ENCODE measurements around the gene EGFL7.

The EGFL7 gene

DNA sequence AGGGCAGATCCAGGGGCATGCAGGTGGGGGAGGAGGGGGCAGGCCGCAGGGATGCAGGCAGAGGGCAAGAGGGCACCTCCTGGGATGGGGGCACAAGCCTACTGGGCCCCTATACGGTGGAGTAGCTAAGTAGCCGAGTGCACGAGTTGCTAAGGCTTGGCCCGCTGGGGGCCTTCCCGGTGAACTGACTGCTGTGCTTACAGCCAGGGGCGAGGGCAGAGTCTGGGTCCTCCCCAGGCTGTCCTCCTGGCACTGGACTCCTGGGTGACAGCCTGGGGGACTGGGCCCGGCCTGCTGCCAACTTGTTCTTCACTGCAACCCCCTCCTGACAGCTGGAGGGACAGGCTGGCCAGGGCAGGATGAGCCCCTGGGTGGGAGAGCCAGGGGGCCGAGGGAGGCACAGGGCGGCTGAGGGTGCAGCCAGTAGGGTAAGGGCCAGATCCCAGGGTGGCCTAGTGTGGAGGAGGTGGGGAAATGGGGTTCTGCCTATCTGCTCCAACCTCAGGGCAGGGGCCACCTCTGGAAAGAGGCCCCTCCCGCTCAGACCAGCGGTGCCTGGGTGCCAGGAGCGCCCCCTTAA is 1.7 kb upstream of the EGFL7 start:
- no peak for DNase-seq (ENCODE audit: low spot score)

DNA sequence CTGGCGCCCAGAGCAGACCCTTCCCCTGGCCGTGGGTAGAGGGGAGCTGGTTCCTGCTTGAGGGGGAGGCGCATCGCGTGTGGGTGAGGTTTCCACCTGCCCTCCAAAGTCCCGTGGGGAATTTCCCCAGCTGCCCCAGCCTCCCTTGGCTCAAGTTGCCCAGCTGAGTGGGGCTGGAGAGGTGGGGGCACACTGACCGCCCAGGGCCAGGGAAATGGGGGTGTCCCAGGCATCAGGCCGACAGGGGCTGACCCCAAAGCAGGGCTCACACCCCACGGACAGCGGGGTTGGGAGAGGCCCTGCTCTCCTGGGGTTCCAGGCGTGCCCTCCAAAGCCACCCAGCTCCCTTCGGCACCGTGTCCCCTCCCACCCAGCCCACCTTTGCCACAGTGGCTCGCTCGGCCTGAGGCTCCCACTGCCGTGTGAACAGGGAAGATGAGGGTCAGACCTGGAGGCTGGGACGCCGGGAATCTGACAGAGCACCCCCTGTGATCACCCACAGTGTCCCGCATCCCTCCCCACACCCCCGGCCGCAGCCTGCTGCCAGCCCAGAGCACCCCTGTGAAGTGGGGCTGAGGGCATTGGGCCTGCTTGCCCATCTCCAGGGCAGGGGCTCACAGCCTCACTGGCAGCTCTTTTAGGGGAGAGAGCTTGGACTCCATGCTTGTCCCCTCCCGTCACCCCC is 933 bp upstream of the EGFL7 start:
- no peak for DNase-seq (ENCODE audit: low spot score)

DNA sequence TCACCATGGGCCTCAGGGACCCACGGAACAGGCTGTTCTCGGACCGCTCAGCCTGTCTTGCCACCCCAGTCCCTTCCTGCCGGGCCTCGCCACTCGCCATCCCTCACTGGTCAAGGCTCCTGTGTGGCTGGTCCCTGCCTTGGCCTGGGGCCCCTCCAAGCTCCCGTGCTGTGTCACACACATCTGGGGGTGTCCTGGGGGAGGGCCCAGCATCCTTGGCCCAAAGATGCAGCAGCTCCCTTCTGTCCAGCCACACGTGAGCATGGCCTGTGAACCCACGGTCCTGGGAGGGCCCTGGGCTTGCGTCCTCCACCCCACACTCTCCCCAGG is 425 bp upstream of the EGFL7 start:
- no peak for DNase-seq (ENCODE audit: low spot score)

DNA sequence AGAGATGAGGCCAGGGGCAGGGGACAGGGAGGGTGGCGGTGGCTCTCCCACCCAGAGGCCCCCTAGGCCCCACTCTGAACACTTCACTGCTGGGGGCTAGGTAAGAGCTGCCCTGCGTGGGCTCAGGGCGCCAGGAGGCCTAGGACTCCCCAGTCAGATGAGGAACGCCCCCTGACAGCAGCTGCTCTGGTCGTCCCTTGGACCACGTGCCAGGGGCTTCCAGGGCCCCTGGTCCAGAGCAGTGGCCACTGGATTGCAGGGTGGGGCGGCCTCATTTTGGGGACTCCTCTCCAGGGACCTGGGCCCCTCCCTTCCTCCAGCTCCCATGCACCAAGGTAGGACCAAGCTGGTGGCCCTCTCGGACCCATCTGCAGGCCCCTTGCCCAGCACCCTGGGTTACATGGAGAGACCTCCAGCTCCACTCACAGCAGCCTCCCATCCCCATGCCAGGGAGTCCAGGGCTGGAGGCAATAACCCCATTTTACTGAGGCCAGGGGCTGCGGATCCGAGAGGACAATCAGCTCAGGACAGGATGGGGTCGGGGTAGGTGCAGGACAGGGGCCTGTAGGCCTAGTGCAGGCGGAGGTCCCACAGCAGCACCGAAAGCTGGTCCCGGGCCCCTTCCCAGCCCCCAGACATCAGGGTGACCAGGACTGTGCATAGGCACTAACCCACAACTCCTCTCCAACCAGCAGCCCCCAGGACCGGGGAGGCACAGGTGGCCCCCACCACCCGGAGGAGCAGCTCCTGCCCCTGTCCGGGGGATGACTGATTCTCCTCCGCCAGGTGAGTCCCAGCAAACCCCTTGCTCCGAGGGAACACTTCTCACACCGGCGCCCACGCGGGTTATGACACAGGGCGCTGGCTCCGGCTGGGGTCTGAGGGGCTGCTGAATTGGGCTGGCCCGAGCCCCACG is 1.5 kb downstream of the EGFL7 start:
- no peak for DNase-seq (ENCODE audit: low spot score)

DNA sequence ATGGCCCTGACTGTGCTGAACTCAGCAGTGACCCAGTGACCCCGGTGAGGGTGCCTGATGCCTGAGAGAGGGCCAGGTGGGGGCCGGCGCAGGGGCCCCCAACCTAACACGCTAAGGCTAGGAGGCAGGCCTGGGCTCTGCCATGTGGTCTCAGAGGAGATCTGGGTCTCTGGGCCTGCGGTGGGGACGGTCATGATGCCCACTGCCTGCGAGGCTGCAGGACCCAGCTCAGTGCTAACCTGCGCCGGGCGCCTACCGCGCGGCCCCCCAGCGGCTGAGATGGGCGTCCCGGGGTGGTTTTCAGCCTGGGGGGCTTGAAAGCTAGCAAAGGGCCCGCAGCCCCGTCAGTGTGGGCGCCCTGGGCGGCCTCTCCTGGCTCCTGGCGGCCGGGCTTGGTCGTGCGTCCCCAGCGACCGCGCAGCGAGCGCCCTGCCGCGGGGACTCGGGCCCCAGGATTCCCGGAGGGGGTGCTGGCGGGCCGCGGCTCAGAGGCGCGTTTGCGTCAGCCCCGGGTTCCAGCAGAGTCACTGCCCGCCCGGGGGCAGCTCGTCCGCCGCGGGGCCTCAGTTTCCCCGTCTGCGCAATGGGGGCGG is 2.5 kb downstream of the EGFL7 start:
- no peak for DNase-seq (ENCODE audit: low spot score)

DNA sequence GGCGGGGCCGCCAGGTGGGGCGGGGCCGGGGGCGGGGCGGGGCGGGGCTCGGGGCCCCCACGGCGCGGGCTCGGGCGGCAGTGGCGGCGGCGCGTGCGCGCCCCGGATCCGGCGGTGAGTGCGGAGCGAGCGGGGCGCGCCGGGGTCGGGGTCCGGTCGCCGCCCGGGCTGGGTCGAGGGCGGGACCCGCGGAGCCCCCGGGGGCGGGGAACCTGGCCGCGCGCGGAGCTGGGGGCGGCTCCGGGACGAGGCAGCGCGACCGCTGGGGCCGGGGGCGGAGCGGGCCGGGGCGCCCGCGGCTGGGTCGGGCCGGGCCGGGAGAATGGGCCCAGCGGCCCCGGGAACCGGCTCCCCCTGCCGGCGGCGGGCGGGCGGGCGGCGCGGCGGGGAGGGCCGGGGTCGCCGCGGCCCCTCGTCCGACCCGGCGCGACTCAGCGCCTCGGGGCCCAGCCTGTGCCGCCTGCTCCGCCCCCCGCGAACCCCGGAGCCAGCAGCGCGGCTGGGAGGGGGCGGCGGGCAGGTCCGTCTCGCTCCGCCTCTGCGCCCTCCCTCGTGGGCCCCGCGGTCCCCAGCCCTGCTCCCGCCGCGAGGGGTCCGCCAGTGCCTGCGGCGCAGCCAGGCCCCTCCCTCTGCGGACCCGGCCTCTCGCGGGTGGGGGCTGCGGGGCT is 3.1 kb downstream of the EGFL7 start:
- no peak for DNase-seq (ENCODE audit: low spot score)

DNA sequence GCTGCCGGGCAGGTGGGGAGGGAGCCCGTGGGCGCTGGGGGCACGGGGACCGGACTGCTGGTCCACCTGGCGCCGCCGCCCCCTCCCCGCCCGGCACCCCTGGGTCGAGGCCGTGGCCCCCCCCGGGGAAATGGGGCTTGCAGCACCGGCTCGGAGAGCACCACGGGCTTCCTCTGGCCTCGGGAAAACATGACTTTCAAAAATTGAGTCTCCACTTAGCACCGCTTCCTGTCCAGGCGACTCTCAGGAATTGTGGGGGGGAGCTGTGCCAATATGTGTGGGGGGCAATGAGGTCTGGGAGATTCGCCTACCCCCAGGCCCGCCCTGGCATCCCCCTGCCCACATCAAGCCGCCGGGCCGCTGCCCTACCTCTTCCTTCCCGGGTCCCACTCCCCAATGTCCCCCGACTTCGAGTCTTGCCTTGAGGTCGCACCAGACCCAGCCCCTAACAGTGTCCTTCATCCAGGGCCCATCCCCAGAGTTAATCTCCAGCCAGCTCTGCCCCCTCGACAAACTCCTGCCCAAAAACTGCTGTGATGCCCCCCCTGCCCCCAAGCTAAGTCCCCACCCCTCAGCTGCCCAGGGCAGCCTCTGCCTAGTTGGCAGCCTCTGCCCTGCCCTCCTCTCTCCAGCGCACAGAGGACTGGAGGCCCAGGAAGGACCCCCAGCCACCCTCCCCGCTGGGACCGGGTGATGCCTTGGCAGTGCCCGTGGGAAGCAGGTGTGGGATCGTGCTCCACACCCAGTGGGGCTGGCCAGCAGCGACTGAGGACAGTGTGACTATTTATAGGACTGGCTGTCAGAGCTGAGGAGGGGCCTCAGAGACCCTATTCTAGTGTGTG is 3.9 kb downstream of the EGFL7 start:
- DNase-seq (ENCODE audit: low spot score), result no peak

DNA sequence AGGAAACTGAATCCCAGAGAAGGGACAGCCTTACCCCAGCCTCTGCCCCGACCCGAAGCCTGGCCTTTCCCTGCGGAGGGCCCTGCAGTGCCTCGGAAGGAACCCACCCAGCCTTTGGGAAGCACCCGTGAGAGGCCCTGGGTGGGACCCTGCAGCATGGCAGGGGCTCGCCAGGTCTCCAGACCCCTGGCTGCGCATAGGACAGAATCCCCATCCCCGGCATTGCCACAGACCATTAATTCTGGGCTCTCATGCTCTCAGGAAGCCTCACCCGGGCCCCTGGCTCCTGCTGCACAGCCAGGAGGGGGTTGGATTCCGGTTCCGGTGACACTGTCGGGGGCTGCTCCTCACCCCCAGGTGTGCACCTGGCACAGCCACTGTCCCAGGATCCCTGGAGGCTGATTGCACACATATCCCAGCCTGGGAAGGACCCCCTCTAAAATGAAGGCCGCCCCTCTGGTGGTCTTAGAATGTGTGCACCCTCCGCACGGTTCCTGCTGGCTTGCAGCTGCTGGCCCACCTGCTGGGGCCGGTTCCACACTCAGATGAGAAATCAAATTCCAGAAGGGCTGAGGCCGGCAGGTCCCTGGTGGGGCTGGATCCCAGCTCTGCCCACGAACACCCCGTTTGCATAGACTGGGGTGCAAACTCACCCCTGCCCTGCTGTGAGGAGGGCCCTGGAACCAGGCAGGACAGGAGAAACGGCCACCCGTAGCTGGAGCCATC is 4.7 kb downstream of the EGFL7 start:
- no peak for DNase-seq (ENCODE audit: low spot score)

DNA sequence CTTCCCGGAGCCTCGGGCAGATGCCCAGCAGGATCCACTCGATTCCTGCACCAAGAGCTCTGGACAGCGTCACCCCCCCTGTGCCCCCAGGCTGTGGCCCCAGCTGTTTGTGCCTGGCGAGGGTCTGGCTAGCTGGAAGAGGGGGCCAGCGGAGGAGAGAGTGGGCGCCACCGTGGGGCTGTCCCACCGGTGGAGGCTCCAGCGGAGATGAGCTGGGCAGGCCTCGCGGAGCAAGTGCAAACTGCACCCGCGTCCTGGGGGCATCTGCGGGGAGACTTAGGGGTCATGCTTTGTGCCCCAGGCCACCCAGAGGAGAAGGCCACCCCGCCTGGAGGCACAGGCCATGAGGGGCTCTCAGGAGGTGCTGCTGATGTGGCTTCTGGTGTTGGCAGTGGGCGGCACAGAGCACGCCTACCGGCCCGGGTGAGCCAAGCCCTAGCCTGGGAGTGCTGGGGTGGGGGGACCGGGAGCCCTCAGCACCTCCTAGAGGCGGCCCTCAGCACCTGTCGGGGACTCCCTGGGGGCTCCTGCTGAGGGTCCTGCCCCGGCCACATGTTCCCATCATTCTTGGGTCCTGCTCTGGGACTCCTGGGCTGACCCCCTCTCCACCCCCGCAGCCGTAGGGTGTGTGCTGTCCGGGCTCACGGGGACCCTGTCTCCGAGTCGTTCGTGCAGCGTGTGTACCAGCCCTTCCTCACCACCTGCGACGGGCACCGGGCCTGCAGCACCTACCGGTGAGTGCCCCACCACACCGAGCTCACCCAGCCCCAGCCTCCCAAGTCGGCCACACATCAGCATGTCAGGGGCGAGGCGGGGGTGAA is 5.4 kb downstream of the EGFL7 start:
- DNase-seq (ENCODE audit: low spot score), result no peak

DNA sequence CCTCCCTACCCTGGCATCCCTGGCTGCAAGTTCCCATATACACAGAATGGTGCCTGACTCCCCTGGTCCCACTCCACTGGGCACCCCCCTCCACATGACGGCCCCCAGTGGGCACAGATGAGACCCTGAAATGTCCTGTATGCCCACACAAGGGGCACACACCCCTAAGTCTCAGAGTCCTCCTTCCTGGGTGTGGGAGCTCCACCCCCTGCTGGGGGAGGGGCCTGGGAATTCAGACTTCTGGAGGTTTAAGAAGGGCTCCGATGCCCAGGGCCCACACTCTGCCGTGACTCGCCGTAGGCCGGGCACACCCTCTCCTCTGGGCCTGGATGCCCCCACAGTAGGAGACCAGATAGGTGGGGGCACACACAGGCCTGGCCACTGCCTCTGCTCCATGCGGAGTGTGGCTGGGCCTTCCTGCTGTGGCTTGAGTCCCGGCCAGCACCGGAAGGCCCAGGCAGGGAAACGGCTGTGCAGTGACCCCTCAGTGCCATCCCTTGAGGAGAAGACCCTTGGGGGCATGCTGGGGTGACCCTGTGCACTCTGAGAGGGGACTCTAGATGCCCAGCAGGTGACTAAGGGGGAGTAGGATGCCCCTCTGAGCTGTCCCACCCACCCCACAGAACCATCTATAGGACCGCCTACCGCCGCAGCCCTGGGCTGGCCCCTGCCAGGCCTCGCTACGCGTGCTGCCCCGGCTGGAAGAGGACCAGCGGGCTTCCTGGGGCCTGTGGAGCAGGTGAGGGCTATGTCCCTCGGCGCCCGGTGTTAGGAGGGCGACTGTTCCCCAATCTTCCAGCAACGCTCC is 6.5 kb downstream of the EGFL7 start:
- no peak for DNase-seq (ENCODE audit: low spot score)

DNA sequence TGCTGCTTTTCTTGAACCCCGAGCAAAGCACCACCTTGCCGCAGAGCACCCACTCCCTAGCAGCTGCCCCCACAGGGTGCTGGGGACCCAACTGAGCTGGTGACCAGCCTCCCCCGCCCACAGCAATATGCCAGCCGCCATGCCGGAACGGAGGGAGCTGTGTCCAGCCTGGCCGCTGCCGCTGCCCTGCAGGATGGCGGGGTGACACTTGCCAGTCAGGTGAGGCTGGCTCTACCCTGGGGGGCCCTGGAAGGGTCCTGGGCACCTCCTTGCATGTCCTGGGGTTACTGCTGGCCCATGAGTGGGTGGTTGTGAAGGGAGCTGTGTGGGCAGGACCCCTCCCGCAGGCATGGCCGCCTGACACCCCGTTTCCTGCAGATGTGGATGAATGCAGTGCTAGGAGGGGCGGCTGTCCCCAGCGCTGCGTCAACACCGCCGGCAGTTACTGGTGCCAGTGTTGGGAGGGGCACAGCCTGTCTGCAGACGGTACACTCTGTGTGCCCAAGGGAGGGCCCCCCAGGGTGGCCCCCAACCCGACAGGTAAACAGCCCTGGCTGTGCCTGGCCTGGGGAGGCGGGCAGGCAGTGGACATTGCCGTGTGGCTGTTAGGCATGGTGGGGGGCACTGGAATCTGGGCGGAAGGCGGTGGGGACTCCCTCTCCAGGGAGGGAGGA is 7.2 kb downstream of the EGFL7 start:
- no peak for DNase-seq (ENCODE audit: low spot score)

DNA sequence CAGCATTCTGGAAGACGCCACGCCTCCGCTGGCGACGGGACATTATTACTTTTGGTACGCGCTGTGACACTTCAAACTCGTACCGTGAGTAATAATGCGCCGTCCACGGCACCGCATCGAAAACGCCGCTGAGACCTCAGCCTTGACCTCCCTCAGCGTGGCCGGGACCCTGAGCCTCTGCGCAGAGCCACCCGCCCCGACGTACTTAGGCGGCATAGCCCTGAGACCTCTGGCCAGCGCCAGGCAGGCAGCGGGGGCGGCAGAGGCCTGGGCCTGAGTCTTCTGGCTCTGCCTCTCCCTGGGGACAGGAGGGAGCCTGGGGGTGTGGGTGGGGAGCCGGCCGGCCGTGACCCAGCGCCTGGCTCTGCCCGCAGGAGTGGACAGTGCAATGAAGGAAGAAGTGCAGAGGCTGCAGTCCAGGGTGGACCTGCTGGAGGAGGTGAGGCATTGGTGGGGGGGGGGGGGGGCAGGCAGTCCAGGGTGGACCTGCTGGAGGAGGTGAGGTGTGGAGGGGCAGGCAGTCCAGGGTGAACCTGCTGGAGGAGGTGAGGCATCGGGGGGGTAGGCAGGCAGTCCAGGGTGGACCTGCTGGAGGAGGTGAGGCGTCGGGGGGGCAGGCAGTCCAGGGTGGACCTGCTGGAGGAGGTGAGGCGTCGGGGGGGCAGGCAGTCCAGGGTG is 8.0 kb downstream of the EGFL7 start:
- no peak for DNase-seq (ENCODE audit: low spot score)

DNA sequence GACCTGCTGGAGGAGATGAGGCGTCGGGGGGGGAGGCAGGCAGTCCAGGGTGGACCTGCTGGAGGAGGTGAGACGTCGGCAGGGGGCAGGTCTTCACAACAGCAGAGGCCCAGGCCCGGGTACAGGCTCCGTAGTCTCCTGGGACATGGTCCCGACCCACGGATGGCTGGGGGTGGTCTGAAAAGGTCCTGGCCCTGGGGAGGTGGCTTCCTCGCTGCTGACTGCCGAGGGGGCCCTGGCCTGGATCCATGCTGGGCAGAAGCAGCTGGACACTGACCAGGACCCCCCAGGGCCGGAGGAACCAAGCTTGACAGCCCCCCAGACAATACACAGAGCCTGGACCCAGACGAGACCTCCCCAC is 8.5 kb downstream of the EGFL7 start:
- no peak for DNase-seq (ENCODE audit: low spot score)

DNA sequence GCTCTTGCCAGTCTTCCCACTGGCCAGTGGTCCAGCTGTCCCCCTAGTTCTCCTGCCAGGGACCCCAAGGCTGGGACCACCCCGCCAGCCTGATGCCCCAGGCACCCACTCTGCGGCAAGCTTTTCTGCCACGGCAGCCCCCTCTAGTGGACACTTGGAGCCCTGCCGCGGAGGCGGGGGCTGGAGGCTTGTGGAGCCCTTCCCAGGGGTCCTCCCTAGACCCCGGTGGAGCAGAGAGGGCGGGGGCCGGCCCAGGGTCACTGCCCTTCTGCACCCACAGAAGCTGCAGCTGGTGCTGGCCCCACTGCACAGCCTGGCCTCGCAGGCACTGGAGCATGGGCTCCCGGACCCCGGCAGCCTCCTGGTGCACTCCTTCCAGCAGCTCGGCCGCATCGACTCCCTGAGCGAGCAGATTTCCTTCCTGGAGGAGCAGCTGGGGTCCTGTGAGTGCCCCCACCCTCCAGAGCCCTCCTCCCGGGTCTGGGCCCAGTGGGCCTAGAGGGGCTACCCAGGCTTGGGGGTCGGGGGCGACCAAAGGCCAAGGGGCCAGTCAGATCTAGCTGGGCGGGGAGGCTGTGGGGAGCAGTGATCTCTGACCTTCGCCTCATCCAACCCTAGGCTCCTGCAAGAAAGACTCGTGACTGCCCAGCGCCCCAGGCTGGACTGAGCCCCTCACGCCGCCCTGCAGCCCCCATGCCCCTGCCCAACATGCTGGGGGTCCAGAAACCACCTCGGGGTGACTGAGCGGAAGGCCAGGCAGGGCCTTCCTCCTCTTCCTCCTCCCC is 9.1 kb downstream of the EGFL7 start:
- peak; percentile 29 for DNase-seq (ENCODE audit: low spot score)

DNA sequence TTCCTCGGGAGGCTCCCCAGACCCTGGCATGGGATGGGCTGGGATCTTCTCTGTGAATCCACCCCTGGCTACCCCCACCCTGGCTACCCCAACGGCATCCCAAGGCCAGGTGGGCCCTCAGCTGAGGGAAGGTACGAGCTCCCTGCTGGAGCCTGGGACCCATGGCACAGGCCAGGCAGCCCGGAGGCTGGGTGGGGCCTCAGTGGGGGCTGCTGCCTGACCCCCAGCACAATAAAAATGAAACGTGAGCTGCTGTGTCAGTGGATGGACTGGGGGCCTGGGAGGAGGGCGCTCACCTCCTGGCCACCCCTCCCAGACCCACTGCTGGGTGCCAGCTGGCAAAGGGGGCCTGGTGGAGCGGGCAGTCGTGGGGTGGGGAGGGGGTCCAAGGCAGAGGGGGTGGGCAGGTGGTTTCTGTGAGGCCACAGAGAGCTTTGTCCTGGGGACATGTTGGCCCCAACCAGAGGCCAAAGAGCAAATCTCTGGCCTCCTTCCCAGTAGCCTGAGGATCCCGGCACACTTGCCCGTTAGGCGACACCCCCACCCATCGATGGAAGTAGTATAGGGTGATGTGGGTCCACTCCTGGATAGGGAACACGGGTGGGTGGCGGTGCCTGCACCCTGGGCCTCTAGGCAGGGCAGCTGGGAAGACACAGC is 9.8 kb downstream of the EGFL7 start:
- no peak for DNase-seq (ENCODE audit: low spot score)

All from CD4-positive, alpha-beta T cell treated with Interleukin-2 at 100 ng/mL for 4 hours (primary cell).